ENCODE measurements around the gene PBX2. TPM values are rescaled to one million over a fixed set of nuclear protein-coding genes. Genes with fewer than 3 reads are reported as not detected.

The PBX2 gene
- total and polyA plus RNA-seq, 2 experiments from 2014 or later: 7.2 to 111 TPM

- no peaks in the 10 kb centered on the region for H3K9me2 ChIP-seq (ENCODE audit: insufficient read depth)
- H3K27ac ChIP-seq (ENCODE audit: low read depth): no peak overlapping the region
- no peak overlapping the region for H3K4me2 ChIP-seq
- peaks cover 12% of the 10 kb centered on the region for H3F3A ChIP-seq (replicated peaks; ENCODE audit: low read depth)
- peaks cover 23% of the 10 kb centered on the region for H3K4me1 Mint-ChIP-seq
- H3K4me1 ChIP-seq (ENCODE audit: insufficient read depth): peaks cover 12% of the 10 kb centered on the region
- peak overlapping the region; percentile 65 for H3K27ac Mint-ChIP-seq
- DNase-seq (ENCODE audit: low spot score): no peak
- TF ChIP-seq ZNF331 (CRISPR knock-in tag; IDR thresholded peaks at IDR 0.05; ENCODE audit: low read depth) (no peak), POLR2AphosphoS5 (IDR thresholded peaks at IDR 0.05; ENCODE audit: low read depth) (no peak), ZNF114 (CRISPR knock-in tag; IDR thresholded peaks at IDR 0.05) (no peak), REST (IDR thresholded peaks at IDR 0.05; ENCODE audit: unreplicated experiment) (no peak), ETS1 (IDR thresholded peaks at IDR 0.05) (no peak), ZNF462 (CRISPR knock-in tag; IDR thresholded peaks at IDR 0.05) (no peak), EZH2phosphoT487 (IDR thresholded peaks at IDR 0.05; ENCODE audit: unreplicated experiment) (no peak), STAT1 (IDR thresholded peaks at IDR 0.05; ENCODE audit: unreplicated experiment) (no peak), EZH2 (IDR thresholded peaks at IDR 0.05; ENCODE audit: low read depth, unreplicated experiment) (no peak)
- no peak for ATAC-seq
- H3K27me3 ChIP-seq (ENCODE audit: insufficient read depth): no peaks in the 10 kb centered on the region
- H3K9me3 Mint-ChIP-seq: no peaks in the 10 kb centered on the region
- H2AFZ ChIP-seq: no peak overlapping the region
- no peak overlapping the region for H3K4me3 ChIP-seq
- H3K4me3 Mint-ChIP-seq: no peak overlapping the region
- peaks cover 4% of the 10 kb centered on the region; the same call in 1 of the 2 replicates for H3K36me3 ChIP-seq (ENCODE audit: insufficient read depth)
- H3K79me2 ChIP-seq (replicated peaks; ENCODE audit: insufficient read depth): no peaks in the 10 kb centered on the region
- peaks cover 55% of the 10 kb centered on the region for H3K36me3 Mint-ChIP-seq (ENCODE audit: low read depth)
- no peaks in the 10 kb centered on the region; the same call in 1 of the 2 replicates for H4K20me1 ChIP-seq (replicated peaks; ENCODE audit: insufficient read depth)
- H3K27me3 Mint-ChIP-seq (ENCODE audit: insufficient read depth, low read depth, poor library complexity): peaks cover 7% of the 10 kb centered on the region
These were observed 26.3 kb downstream of the PBX2 start for GRCh38 chr6:32163559-32164258.
